ENCODE results near the gene TMEM117.
"Not testable (repeated sequence)": the region's sequence is repeated elsewhere in the genome, so short reads cannot be mapped to it uniquely, and the experiment has no call there.

Gene TMEM117

GRCh38 chr12:44362947-44363346, 527.1 kb downstream of the TMEM117 start:
- in situ Hi-C loops (cut with MboI; ENCODE audit: low sequenced_read_pairs) = no loop called here

GRCh38 chr12:44367136-44367535, 531.3 kb downstream of the TMEM117 start:
- in situ Hi-C loops (cut with MboI; ENCODE audit: low sequenced_read_pairs) = no loop called here

GRCh38 chr12:44367916-44368315, 532.0 kb downstream of the TMEM117 start:
- in situ Hi-C loops (cut with MboI; ENCODE audit: low sequenced_read_pairs) = no loop called here

GRCh38 chr12:44369998-44370397, 534.1 kb downstream of the TMEM117 start:
- in situ Hi-C loops (cut with MboI; ENCODE audit: low sequenced_read_pairs) = no loop called here

- in situ Hi-C loops (cut with MboI; ENCODE audit: low sequenced_read_pairs) = no loop called here
Observed at GRCh38 chr12:44370982-44371381, 535.1 kb downstream of the TMEM117 start.

GRCh38 chr12:44372259-44372658, 536.4 kb downstream of the TMEM117 start:
- in situ Hi-C loops (cut with MboI; ENCODE audit: low sequenced_read_pairs) = no loop called here

GRCh38 chr12:44375694-44376093, 539.8 kb downstream of the TMEM117 start:
- in situ Hi-C loops (cut with MboI; ENCODE audit: low sequenced_read_pairs) = no loop called here

- in situ Hi-C loops (cut with MboI; ENCODE audit: low sequenced_read_pairs) = no loop called here
Observed at GRCh38 chr12:44377443-44378187, 541.7 kb downstream of the TMEM117 start.

GRCh38 chr12:44379113-44379512, 543.2 kb downstream of the TMEM117 start:
- in situ Hi-C loops (cut with MboI; ENCODE audit: low sequenced_read_pairs) = not testable (repeated sequence)

GRCh38 chr12:44379831-44380230, 544.0 kb downstream of the TMEM117 start:
- in situ Hi-C loops (cut with MboI; ENCODE audit: low sequenced_read_pairs) = no loop called here

- in situ Hi-C loops (cut with MboI; ENCODE audit: low sequenced_read_pairs) = no loop called here
Observed at GRCh38 chr12:44380861-44381260, 545.0 kb downstream of the TMEM117 start.

- in situ Hi-C loops (cut with MboI; ENCODE audit: low sequenced_read_pairs) = no loop called here
Observed at GRCh38 chr12:44381341-44381740, 545.5 kb downstream of the TMEM117 start.

- in situ Hi-C loops (cut with MboI; ENCODE audit: low sequenced_read_pairs) = no loop called here
Observed at GRCh38 chr12:44384136-44384535, 548.3 kb downstream of the TMEM117 start.

GRCh38 chr12:44385964-44386363, 550.1 kb downstream of the TMEM117 start:
- in situ Hi-C loops (cut with MboI; ENCODE audit: low sequenced_read_pairs) = no loop called here

- in situ Hi-C loops (cut with MboI; ENCODE audit: low sequenced_read_pairs) = no loop called here
Observed at GRCh38 chr12:44387581-44387980, 551.7 kb downstream of the TMEM117 start.

GRCh38 chr12:44389038-44389437, 553.2 kb downstream of the TMEM117 start:
- in situ Hi-C loops (cut with MboI; ENCODE audit: low sequenced_read_pairs) = no loop called here

- in situ Hi-C loops (cut with MboI; ENCODE audit: low sequenced_read_pairs) = no loop called here
Observed at GRCh38 chr12:44389896-44390295, 554.0 kb downstream of the TMEM117 start.

- in situ Hi-C loops (cut with MboI; ENCODE audit: low sequenced_read_pairs) = no loop called here
Observed at GRCh38 chr12:44397631-44398030, 561.8 kb downstream of the TMEM117 start.

- in situ Hi-C loops (cut with MboI; ENCODE audit: low sequenced_read_pairs) = no loop called here
Observed at GRCh38 chr12:44403185-44403584, 567.3 kb downstream of the TMEM117 start.

GRCh38 chr12:44405297-44405696, 569.4 kb downstream of the TMEM117 start:
- in situ Hi-C loops (cut with MboI; ENCODE audit: low sequenced_read_pairs) = no loop called here

- in situ Hi-C loops (cut with MboI; ENCODE audit: low sequenced_read_pairs) = no loop called here
Observed at GRCh38 chr12:44422559-44422958, 586.7 kb downstream of the TMEM117 start.

- in situ Hi-C loops (cut with MboI; ENCODE audit: low sequenced_read_pairs) = no loop called here
Observed at GRCh38 chr12:44428825-44429224, 592.9 kb downstream of the TMEM117 start.
